ENCODE results near the gene PLPP3.
"Not testable (repeated sequence)": the region's sequence is repeated elsewhere in the genome, so short reads cannot be mapped to it uniquely, and the experiment has no call there.

Gene PLPP3

GRCh38 chr1:56578963-56579875 is at the start of gene PLPP3:
Gene PLPP3, minus strand, starts transcription at chr1:56579563. Its CDS starts 547 bp downstream, at chr1:56579016.
- DNase-seq (ENCODE audit: low spot score), result no peak

- DNase-seq (ENCODE audit: low spot score), result no peak
These were observed 48.3 kb upstream of the PLPP3 start for GRCh38 chr1:56627636-56628039.

GRCh38 chr1:56627019-56627635 is 47.8 kb upstream of the PLPP3 start:
- DNase-seq (ENCODE audit: low spot score), result no peak

- no peak for DNase-seq (ENCODE audit: low spot score)
These were observed 47.2 kb upstream of the PLPP3 start for GRCh38 chr1:56626546-56626945.

GRCh38 chr1:56625819-56626440 is 46.6 kb upstream of the PLPP3 start:
- DNase-seq (ENCODE audit: low spot score), result no peak

- no peak for DNase-seq (ENCODE audit: low spot score)
These were observed 37.8 kb upstream of the PLPP3 start for GRCh38 chr1:56617141-56617540.

- not testable (repeated sequence) for DNase-seq (ENCODE audit: low spot score)
These were observed 31.4 kb upstream of the PLPP3 start for GRCh38 chr1:56610770-56611169.

- not testable (repeated sequence) for DNase-seq (ENCODE audit: low spot score)
These were observed 30.7 kb upstream of the PLPP3 start for GRCh38 chr1:56610097-56610496.

- not testable (repeated sequence) for DNase-seq (ENCODE audit: low spot score)
These were observed 16.2 kb upstream of the PLPP3 start for GRCh38 chr1:56595397-56596191.

GRCh38 chr1:56591909-56592308 is 12.5 kb upstream of the PLPP3 start:
- DNase-seq (ENCODE audit: low spot score), result no peak

- no peak for DNase-seq (ENCODE audit: low spot score)
These were observed 11.2 kb upstream of the PLPP3 start for GRCh38 chr1:56590520-56591011.

- DNase-seq (ENCODE audit: low spot score), result no peak
These were observed 10.0 kb upstream of the PLPP3 start for GRCh38 chr1:56589369-56589768.

GRCh38 chr1:56586502-56586901 is 7.1 kb upstream of the PLPP3 start:
- DNase-seq (ENCODE audit: low spot score), result no peak

GRCh38 chr1:56585985-56586384 is 6.6 kb upstream of the PLPP3 start:
- no peak for DNase-seq (ENCODE audit: low spot score)

GRCh38 chr1:56584910-56585528 is 5.7 kb upstream of the PLPP3 start:
- DNase-seq (ENCODE audit: low spot score), result no peak

GRCh38 chr1:56583957-56584468 is 4.7 kb upstream of the PLPP3 start:
- no peak for DNase-seq (ENCODE audit: low spot score)

GRCh38 chr1:56580771-56581170 is 1.4 kb upstream of the PLPP3 start:
- no peak for DNase-seq (ENCODE audit: low spot score)

GRCh38 chr1:56578138-56578962 is 1.0 kb downstream of the PLPP3 start:
- DNase-seq (ENCODE audit: low spot score), result no peak

GRCh38 chr1:56577406-56578137 is 1.8 kb downstream of the PLPP3 start:
- no peak for DNase-seq (ENCODE audit: low spot score)

Measured in CD4-positive, alpha-beta T cell treated with Interleukin-2 at 100 ng/mL for 4 hours (primary cell).